Type B pancreatic cell (in vitro differentiated cells): ENCODE data around the gene NAV2. TPM values are rescaled to one million over a fixed set of nuclear protein-coding genes. Genes with fewer than 3 reads are reported as not detected.
"Not testable (repeated sequence)": the region's sequence is repeated elsewhere in the genome, so short reads cannot be mapped to it uniquely, and the experiment has no call there.

ENCODE experiments used
- DNase-seq: peaks from one replicate; pipeline ENCODE4 v3.0.0; 2021; ENCODE audit warnings: mixed read lengths; ENCODE audit not compliant: unreplicated experiment; ENCODE audit errors: extremely low spot score
- H3K27ac Mint-ChIP-seq: 2 replicates; pipeline ENCODE4 v1.8.0; 2021; ENCODE audit warnings: mild to moderate bottlenecking, mixed read lengths
- H3K27me3 Mint-ChIP-seq: 2 replicates; pipeline ENCODE4 v1.8.0; 2021; ENCODE audit warnings: mixed read lengths
- H3K36me3 Mint-ChIP-seq: 2 replicates; pipeline ENCODE4 v1.8.0; 2021; ENCODE audit warnings: mixed read lengths
- H3K4me1 Mint-ChIP-seq: one replicate; pipeline ENCODE4 v1.8.0; 2021; ENCODE audit warnings: mixed read lengths; ENCODE audit not compliant: unreplicated experiment
- H3K4me3 Mint-ChIP-seq: 2 replicates; pipeline ENCODE4 v1.8.0; 2021; ENCODE audit warnings: mild to moderate bottlenecking, mixed read lengths
- H3K9me3 Mint-ChIP-seq: 2 replicates; pipeline ENCODE4 v1.8.0; 2021; ENCODE audit warnings: mixed read lengths
- CTCF ChIP-seq: fragments of 200-600 bp; sonication (generic); conservative IDR thresholded peaks from 2 replicates; pipeline ENCODE4 v1.5.0; 2021; ENCODE audit warnings: antibody characterized with exemption, mild to moderate bottlenecking
- total RNA-seq: library from RNA; stranded (reverse); gene quantifications from 2 replicates; pipeline ENCODE4 v1.2.1, GENCODE V29; 2021; ENCODE audit warnings: low replicate concordance

NAV2 gene
- total RNA-seq, 1 donor from 2014 or later: 54.2 TPM

GRCh38 chr11:20126724-20127123, 414.1 kb downstream of the NAV2 start:
- Mint-ChIP-seq H3K27ac (no peak overlapping the region), H3K4me3 (no peak overlapping the region), H3K9me3 (no peaks in the 10 kb centered on the region), H3K27me3 (peaks cover 13% of the 10 kb centered on the region), H3K36me3 (no peaks in the 10 kb centered on the region), H3K4me1 (no peaks in the 10 kb centered on the region)
- DNase-seq: no peak
- TF ChIP-seq CTCF: no peak

GRCh38 chr11:20127671-20128527, 415.3 kb downstream of the NAV2 start:
- peak; percentile 94 for TF ChIP-seq CTCF
- H3K4me3 Mint-ChIP-seq: no peak overlapping the region
- H3K36me3 Mint-ChIP-seq: no peaks in the 10 kb centered on the region
- peak; percentile 80 for DNase-seq
- peaks cover 25% of the 10 kb centered on the region for H3K27me3 Mint-ChIP-seq
- H3K9me3 Mint-ChIP-seq: no peaks in the 10 kb centered on the region
- no peak overlapping the region for H3K27ac Mint-ChIP-seq
- peaks cover 5% of the 10 kb centered on the region for H3K4me1 Mint-ChIP-seq

GRCh38 chr11:20128528-20128825, 415.8 kb downstream of the NAV2 start:
- H3K36me3 Mint-ChIP-seq, H3K4me3 Mint-ChIP-seq, H3K4me1 Mint-ChIP-seq, H3K9me3 Mint-ChIP-seq, DNase-seq, H3K27ac Mint-ChIP-seq: not testable (repeated sequence)
- H3K27me3 Mint-ChIP-seq: peaks cover 27% of the 10 kb centered on the region

GRCh38 chr11:20129665-20130064, 417.0 kb downstream of the NAV2 start:
- Mint-ChIP-seq H3K4me1 (peaks cover 5% of the 10 kb centered on the region), H3K27ac (no peak overlapping the region), H3K4me3 (no peak overlapping the region), H3K27me3 (peaks cover 36% of the 10 kb centered on the region), H3K9me3 (no peaks in the 10 kb centered on the region), H3K36me3 (no peaks in the 10 kb centered on the region)
- DNase-seq: no peak
- no peak for TF ChIP-seq CTCF

GRCh38 chr11:20131788-20132666, 419.4 kb downstream of the NAV2 start:
- no peak for DNase-seq
- peak overlapping the region; percentile 81 for H3K4me3 Mint-ChIP-seq
- H3K27me3 Mint-ChIP-seq: peaks cover 48% of the 10 kb centered on the region
- peak overlapping the region; percentile 49 for H3K27ac Mint-ChIP-seq
- TF ChIP-seq CTCF: peak; percentile 91
- no peaks in the 10 kb centered on the region for H3K9me3 Mint-ChIP-seq
- H3K4me1 Mint-ChIP-seq: peaks cover 5% of the 10 kb centered on the region
- H3K36me3 Mint-ChIP-seq: no peaks in the 10 kb centered on the region

GRCh38 chr11:20132667-20133039, 420.0 kb downstream of the NAV2 start:
- no peaks in the 10 kb centered on the region for H3K9me3 Mint-ChIP-seq
- TF ChIP-seq CTCF: peak; percentile 57
- peak overlapping the region; percentile 81 for H3K4me3 Mint-ChIP-seq
- peaks cover 50% of the 10 kb centered on the region for H3K27me3 Mint-ChIP-seq
- H3K4me1 Mint-ChIP-seq: peaks cover 5% of the 10 kb centered on the region
- H3K36me3 Mint-ChIP-seq: no peaks in the 10 kb centered on the region
- DNase-seq: no peak
- no peak overlapping the region for H3K27ac Mint-ChIP-seq
